Right ventricle myocardium superior (tissue), 1 donor: ENCODE data around the gene CTCFL. TPM values are rescaled to one million over a fixed set of nuclear protein-coding genes. Genes with fewer than 3 reads are reported as not detected.
"Not testable (repeated sequence)": the region's sequence is repeated elsewhere in the genome, so short reads cannot be mapped to it uniquely, and the experiment has no call there.

Experiments used
- ATAC-seq: fragments of 200-7000 bp; cut with Tn5 transposase; one replicate; pipeline ENCODE4 v1.9.1; 2020; ENCODE audit warnings: mild to moderate bottlenecking; ENCODE audit not compliant: poor library complexity
- DNase-seq: peaks from one replicate; pipeline ENCODE4 v3.0.0-alpha.2; 2020
- intact Hi-C: fragments of 100-400 bp; cut with DNase I; formaldehyde crosslinking; loops from one replicate; pipeline ENCODE4 v1.11.2; 2022
- total RNA-seq: library from RNA; stranded (reverse); fragmentation: NEBNext Ultra II Directional; extraction: Animal tissue kit (Norgen Biotek cat#: 25700); gene quantifications from one replicate; pipeline ENCODE4 v1.2.1, GENCODE V29; 2021
- donor health status: DM: no; HTN: yes; CAD: no; lungs with severe emphysema.

The CTCFL gene
- total RNA-seq, 1 donor from 2014 or later: not detected

- ATAC-seq (no peak), DNase-seq (no peak)
- intact Hi-C loops: no loop called here
Observed at GRCh38 chr20:57498425-57499400, 26.2 kb downstream of the CTCFL start.

- DNase-seq: no peak
- no peak for ATAC-seq
- intact Hi-C loops: no loop called here
Observed at GRCh38 chr20:57496592-57496991, 28.3 kb downstream of the CTCFL start.

- ATAC-seq: no peak
Observed at GRCh38 chr20:57495978-57496377, 29.0 kb downstream of the CTCFL start.

GRCh38 chr20:57493091-57493615 is 31.8 kb downstream of the CTCFL start:
- ATAC-seq (no peak), DNase-seq (no peak)
- intact Hi-C loops: no loop called here

More at GRCh38 chr20:57495978-57496377, 29.0 kb downstream of the CTCFL start:
- no peak for DNase-seq
- intact Hi-C loops: loop anchor here (2.0 kb wide), 1 partner anchor 113 kb away; no protein-coding TSS in a partner anchor

GRCh38 chr20:57491373-57491772 is 33.6 kb downstream of the CTCFL start:
- DNase-seq (no peak), ATAC-seq (no peak)
- intact Hi-C loops: no loop called here

- intact Hi-C loops, DNase-seq, ATAC-seq: not testable (repeated sequence)
Observed at GRCh38 chr20:57488277-57488676, 36.7 kb downstream of the CTCFL start.

- DNase-seq (no peak), ATAC-seq (no peak)
- intact Hi-C loops: no loop called here
Observed at GRCh38 chr20:57485770-57486169, 39.2 kb downstream of the CTCFL start.

- intact Hi-C loops: no loop called here
- DNase-seq: no peak
- ATAC-seq: no peak
Observed at GRCh38 chr20:57484772-57485171, 40.2 kb downstream of the CTCFL start.

GRCh38 chr20:57483287-57484050 is 41.5 kb downstream of the CTCFL start:
- intact Hi-C loops: no loop called here
- ATAC-seq: no peak
- DNase-seq: no peak

- ATAC-seq: no peak
- intact Hi-C loops: no loop called here
- no peak for DNase-seq
Observed at GRCh38 chr20:57482796-57483195, 42.1 kb downstream of the CTCFL start.

GRCh38 chr20:57482148-57482547 is 42.8 kb downstream of the CTCFL start:
- ATAC-seq: no peak
- intact Hi-C loops: no loop called here
- no peak for DNase-seq

GRCh38 chr20:57481281-57481711 is 43.6 kb downstream of the CTCFL start:
- DNase-seq (no peak), ATAC-seq (no peak)
- intact Hi-C loops: no loop called here

- intact Hi-C loops: no loop called here
- DNase-seq: no peak
- ATAC-seq: no peak
Observed at GRCh38 chr20:57480444-57481160, 44.3 kb downstream of the CTCFL start.

GRCh38 chr20:57479196-57479595 is 45.7 kb downstream of the CTCFL start:
- intact Hi-C loops: no loop called here
- no peak for DNase-seq
- no peak for ATAC-seq

- DNase-seq (no peak), ATAC-seq (no peak)
- intact Hi-C loops: no loop called here
Observed at GRCh38 chr20:57478176-57478575, 46.8 kb downstream of the CTCFL start.

- DNase-seq: no peak
- ATAC-seq: no peak
- intact Hi-C loops: no loop called here
Observed at GRCh38 chr20:57476641-57477461, 48.1 kb downstream of the CTCFL start.

GRCh38 chr20:57476084-57476526 is 48.8 kb downstream of the CTCFL start:
- intact Hi-C loops: no loop called here
- ATAC-seq (no peak), DNase-seq (no peak)
